Ammon's horn (tissue), 1 donor: ENCODE measurements around the gene TMEM117.

ENCODE experiments used
- DNase-seq: peaks from one replicate; pipeline ENCODE4 v3.0.0-alpha.2; 2016; ENCODE audit warnings: low spot score

TMEM117 gene

DNA sequence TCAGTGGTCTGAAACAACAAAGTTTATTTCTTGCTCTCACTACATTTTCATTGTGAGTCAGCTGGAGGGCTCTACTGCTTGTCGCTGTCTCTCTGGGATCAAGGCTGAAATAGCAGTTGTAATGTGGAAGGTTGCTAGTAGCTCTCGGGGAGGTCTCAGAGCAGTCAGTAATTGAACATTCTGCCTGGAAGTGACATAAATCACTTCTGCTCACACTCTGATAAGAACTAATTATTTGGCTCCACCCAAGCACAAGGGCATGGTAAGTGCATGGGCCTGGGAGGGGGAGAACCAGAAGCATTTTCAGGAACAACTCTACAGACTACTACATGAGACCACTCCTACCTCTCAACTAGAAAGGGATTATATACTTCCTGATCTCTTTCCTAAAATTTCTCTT, 128.2 kb downstream of the TMEM117 start:
- DNase-seq = no peak

DNA sequence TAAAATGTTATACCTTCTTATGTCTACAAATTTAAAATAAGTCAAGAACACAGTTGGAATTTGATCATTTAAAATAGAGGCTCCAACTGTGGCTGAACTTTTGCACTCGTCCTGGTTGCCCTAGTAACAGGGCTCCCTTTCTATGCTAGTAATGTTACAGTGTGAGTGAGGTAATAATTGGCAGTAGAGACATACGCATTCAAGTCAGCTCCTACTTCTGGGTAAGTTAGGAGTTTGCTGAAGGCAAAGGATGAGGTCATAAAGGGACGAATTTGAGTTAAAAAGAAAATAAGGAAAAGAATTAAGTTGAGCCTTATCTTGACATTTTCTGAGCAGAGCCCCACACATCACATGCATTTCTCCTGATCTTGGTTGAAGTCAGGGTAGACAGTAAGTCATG, 129.1 kb downstream of the TMEM117 start:
- no peak for DNase-seq

DNA sequence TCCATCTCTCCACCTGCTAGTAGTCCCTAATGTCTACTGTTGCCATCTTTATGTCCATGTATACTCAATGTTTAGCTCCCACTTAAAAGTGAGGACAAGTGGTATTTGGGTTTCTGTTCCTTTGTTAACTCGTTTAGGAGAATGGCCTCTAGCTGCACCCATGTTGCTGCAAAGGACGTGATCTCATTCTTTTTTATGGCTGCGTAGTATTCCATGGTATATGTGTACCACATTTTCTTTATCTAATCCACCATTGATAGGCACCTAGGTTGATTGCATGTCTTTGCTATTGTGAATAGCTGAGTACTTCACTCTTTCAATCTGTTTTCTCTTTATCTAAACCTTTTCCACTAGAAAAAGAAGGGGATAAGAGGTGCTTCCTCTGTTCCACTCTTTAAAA, 130.0 kb downstream of the TMEM117 start:
- no peak for DNase-seq

DNA sequence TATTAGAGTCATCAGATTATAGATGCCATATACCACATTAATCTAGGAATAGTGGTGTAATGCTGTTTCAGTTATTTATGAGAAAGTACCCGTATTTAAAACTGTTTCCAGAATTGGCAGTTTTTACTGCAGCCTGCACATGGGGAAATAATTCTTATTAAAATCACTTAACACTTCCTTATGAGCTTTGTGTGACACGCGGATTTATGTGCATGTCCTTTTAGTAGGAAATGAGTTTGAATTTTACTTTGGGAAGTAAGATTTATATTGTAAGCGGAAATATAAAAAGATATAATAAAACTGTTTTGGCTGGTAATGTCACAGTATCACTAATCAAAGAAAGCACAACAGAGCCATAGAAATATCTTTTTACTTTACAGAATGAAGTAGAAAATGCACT, 132.9 kb downstream of the TMEM117 start:
- DNase-seq = no peak

DNA sequence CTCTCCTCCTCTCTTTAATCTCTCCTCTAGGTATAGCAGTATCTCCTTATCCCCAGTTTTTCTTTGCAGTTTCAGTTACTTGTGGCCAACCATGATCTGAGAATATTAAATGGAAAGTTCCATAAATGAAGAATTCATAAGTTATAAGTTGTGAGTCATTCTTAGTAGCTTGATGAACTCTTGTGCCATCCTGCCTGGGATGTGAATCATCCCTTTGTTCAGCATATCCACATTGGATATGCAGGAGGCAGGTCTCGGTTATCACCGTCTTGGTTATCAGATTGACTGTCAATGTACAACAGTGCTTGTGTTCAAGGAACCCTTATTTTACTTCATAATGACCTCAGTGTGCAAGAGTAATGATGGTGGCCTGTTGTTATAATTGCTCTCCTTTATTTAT, 134.0 kb downstream of the TMEM117 start:
- DNase-seq = no peak

DNA sequence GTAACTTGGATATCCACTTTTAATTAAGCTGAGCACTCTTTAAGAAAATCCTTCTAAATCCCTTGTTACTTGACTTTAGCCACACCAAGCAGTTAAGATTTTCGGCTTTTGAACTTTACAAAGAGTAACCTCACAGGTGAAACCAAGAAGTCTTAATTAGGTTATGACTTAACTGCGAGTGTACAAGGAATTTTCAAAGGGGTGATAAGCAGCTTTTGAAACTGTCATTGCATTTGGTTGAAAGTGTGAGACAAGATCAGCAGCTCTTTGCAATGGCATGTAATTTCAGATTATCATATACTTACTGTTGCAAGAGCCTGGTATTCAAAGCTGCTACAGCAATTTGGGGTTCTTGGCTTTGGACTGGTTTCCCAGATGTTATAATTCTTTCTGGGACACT, 137.5 kb downstream of the TMEM117 start:
- no peak for DNase-seq

DNA sequence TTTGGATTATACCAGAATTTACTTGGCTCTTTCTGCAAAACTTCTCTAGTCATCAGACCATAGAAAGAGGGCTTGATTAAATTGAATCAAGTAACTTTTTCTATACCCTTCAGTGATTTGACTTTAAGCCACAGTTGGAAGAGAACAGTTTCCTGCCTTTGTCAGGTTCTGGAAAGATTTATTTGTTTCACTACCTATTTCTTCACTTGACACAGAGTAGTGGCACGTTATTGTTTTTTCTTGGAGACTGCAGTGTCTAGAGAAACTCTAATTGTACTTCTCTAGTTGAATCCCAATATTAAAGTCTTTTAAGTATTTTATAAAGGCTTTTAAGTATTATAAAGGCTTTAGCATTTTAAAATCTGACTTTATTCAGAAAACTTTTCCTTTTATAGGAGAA, 138.1 kb downstream of the TMEM117 start:
- DNase-seq = no peak

DNA sequence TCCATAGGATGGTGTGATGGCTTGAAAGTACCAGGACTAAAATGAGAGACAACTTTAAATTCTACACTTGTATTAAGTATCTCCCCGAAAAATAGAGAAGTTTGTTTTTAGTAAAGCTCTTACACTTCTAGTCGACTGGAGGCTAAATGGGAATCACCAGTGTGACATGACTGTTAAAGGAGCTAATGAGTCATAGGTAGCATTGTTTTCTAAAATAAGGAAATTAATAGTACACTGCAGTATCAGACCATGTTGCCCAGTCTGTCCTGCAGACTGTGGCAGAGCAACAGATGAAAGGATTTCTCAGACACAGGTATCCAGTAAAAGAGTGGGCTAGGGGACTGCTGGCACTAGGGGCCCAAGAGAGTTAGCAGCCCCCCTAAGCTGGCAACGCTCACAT, 140.1 kb downstream of the TMEM117 start:
- no peak for DNase-seq

DNA sequence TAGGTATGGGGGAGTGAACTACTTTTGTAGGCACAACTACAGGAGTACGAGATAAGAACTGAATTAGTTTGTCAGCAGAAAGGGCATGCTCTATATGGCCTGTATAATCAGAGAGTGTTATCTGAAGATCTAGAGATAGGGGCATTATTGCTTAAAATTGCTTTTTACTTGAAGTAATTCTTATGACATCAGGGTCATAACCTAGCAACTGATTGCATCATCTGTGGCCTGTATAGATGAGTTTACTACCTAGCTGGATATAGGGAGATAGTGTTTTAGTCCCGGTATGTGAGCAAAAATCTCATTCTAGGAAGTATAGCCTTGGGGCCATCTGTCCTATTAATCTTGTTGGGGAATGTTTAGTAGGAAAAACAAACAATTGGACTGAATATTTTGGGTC, 142.7 kb downstream of the TMEM117 start:
- no peak for DNase-seq

DNA sequence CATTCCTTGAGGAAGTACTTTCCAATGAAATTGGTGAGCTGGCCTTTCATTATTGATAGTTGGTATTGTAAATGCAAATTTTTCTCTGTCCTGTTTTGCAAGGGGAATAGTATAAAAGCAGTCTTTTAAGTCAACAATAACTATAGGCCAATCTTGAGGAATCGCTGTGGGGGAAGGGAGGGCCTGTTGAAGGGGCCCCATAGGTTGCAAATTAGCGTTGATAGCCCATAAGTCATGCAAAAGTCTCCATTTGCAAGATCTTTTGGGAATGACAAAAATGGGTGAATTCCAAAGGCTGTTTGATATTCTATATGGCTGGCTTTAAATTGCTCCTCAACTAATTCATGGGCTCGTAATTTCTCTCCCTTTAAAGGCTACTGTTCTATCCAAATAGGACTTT, 143.6 kb downstream of the TMEM117 start:
- no peak for DNase-seq

DNA sequence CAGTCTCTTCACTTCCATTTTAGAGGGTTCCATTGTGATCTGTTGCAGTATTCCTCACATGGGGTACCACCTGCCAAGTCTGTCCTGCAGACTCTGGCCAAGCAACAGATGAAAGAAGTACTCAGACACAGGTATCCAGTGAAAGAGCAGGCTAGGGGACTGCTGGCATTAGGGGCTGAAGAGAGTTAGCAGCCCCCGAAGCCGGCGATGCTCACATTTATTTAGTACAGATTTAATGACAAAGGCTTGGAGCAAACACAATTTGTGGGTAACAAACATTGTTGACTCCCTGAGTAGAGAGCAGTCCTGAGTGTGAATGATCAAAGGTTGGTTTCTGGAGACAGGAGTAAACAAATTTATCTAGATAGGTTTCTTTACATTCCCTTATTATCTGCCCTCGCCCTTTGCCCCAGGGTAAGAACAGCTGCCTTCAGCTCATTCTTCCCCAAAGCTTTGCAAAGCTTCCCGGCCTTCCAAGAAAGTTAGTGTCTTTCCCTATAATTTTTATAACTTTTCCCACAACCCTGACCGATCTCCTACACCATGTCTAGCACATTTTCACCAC, 144.8 kb downstream of the TMEM117 start:
- DNase-seq = no peak

DNA sequence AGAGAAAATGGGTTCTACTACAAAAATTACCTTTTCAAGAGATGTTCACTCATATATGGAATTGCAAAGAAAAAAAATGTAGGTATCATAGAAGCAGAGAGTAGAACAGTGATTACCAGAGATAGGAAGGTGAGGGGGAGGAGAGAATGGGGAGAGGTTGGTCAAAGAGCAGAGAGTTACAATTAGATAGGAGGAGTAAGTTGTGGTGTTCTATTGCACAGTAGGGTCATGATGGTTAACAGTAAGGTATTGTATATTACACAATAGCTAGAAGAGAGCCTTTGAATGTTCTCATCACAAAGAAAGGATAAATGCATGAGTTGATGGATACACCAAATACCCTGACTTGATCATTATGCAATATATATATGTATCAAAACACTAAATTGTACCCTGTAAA, 145.8 kb downstream of the TMEM117 start:
- no peak for DNase-seq

DNA sequence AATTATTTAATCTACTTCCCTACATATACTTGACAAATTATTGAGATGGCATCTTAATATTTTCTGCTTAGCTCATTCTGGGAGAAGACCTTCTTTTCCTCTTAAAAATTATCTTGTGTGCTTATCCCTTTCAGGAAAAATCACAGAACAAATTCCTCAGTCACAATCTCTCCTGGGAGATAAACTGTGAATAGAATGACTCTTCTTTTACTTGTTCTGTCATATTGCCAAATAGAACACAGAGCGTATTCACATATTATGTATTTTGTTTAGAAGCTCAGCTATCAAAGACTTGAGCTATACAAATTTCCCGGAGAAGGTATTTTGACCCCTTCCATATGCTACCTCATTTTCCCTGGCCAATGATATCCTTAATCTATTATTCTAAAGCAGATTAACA, 146.7 kb downstream of the TMEM117 start:
- no peak for DNase-seq

DNA sequence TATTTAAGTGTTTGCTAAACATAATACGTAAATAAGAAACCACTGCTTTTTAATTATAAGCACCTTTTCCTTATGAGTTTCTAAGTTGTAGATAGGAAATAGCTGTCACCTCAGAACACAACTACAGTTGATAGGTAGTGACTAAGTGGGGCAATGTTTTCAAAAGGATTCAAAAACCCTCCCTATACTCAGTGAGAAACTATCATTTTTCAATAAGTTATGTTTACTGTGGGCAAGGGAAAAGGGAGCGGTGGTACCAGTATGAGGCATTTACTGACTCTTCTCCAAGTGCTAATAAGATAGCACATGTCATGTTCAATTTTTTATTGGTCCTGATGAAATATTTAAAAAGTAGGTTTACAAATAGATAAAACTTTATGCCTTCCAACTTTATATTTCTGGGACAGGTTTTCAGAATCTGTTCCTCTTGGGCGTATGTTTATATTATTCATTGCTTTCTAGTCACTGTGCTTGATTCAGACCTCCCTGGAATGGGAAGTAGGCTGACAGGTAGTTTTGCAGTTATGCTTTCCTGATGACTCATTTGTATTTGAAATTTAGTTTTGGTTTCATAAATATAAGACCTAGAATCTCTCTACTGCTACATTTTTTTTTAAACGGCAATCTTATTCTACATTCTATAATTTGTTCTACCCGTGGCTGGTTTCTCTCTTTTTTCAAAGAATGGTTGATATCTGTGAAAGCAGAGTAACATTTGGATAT, 153.1 kb downstream of the TMEM117 start:
- DNase-seq = no peak

DNA sequence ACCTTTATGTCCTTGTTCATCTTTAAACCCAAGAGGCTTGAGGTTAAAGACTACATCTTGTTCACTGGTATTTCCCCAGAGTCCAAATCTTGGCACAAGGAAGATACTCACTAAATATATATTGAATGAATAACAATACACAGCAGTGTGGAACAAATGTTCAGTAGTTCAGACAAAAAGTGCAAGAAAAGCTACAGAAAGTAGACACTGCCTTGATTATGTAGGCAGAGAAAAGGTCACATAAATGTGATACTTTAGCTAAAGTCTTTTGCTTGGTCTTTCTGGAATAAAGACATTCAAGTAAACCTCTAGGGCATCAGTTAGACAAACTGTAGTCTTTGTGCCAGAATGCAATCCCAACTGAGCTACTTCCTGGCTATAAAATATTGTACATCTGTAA, 157.0 kb downstream of the TMEM117 start:
- DNase-seq = no peak

DNA sequence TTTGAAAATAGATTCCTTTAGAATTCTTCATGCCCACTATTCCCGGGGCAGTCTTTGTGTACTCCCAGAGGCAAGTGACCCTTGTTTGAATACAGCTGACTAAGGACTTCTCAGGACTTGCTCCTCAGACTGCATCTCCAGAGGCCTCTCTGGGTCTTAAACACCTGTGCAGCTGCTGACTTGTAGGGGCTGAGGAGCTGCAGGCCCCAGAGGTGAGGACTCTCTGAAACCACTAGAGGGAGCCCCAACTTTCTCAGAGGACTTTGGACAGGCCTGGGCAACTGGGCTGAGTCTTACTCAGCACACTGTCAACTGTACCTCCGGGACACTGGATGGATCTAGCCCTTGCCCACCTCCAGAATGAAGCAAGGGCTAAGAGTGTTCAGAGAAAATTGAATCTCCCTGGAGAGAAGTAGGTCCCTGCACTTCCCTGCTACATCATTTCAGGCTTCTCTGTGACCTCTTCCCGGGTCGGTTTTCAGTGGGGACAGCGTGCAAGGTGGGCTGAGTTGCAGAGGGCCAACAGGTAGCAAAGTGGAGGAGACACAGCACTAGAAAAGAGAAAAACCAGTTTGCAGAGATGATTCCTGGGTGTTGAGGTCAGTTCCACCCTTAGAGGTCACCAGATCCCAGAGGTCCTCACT, 164.6 kb downstream of the TMEM117 start:
- no peak for DNase-seq

DNA sequence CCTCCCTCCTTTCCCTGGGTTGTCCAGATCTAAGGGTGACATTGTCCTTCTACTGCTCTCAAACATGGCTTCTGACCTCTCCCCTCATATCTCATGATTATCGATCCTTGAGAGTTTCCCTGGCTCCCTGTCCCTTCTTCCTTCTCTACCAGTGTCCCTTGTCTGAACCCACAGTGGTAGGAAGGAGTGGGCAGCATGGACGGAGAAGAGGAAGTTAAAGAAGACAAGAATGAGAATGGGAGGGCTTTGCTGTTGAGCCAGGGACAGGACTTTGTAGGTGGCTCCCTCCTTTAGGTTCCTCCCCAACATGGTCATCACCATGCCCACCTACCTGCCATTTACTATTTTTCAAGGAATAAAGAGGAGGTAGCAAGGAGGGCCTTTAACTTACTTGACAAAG, 166.7 kb downstream of the TMEM117 start:
- no peak for DNase-seq

DNA sequence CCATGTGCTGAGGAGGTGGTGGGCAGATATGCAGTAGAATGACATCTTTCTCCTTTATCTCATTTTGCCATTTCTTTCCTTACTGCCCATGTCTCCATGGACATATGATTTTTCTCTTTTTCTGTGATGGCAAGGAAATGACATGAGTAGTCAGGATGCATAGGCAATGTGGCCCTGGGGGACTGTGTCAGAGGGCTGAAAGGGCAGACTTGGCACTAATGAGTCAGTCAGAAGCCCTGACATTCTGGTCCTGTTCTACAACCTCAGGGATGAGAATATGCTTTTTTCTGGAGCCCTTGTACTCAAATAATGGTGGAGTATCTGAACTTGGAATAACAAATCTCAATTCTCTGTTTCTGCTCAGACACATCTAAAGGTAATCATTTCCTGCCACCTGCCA, 167.8 kb downstream of the TMEM117 start:
- DNase-seq = no peak

DNA sequence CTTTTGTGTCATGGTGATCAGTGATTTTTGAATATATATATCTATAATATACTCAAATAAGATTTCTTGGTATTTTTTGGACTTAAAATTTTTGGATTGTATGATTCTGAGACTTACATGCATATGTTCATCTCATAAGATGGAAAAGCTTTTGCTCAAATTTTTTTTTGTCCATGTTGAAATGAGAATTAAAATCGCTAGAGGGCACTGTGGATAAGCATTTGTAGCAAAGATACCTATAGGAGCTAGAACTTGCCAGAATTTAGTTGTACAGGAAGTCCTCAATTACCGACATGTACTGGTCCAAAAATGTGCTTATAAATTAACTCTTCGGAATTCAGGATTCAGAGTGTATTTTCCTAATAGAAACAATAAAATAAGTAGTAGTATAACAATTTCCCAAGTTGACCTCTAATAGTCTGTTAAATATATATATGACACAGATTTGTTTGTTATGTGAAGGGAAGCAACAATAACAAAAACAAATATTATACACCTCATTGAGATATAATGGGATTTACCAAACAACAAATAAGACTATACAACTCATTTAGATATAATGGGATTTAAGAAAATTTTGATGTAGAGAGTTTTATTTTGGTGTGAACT, 179.6 kb downstream of the TMEM117 start:
- peak; percentile 58 for DNase-seq

DNA sequence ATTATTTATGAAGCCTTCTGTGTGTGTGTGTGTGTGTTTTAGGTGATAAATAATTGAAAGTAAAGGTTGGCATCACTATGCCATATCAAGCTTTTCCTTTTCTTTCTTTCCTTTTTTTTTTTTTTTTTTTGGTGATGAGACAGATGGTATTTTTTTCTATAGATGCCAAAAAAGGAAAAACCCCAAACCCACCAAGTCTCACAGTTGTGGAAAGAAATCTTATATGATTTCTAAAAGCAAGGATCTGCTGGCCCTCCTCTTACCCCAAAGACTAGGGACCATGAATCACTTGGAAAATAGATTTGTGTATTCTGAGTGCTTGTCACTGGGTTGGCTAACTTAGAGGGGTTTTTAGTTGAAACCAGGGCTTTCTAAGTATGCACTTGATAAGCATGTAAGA, 181.3 kb downstream of the TMEM117 start:
- no peak for DNase-seq

DNA sequence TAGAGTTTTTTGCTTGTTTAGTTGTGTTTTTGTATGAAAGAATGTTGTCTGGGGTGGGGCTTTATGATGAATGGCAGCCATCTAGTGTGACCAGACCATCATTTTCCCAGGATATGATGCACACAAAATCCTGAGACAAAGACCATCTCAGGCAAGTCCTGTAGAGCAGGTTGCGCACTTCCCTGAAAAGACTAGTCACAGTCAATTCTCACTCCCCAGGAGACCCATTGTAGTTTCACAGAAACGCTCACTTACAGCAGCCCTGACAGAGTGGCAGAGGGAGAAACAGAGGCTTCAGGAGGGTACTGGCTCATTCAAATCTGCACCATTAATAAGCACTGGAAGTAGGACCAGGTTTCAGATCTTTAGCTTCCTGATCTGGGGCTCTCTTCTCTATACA, 183.2 kb downstream of the TMEM117 start:
- DNase-seq = no peak

DNA sequence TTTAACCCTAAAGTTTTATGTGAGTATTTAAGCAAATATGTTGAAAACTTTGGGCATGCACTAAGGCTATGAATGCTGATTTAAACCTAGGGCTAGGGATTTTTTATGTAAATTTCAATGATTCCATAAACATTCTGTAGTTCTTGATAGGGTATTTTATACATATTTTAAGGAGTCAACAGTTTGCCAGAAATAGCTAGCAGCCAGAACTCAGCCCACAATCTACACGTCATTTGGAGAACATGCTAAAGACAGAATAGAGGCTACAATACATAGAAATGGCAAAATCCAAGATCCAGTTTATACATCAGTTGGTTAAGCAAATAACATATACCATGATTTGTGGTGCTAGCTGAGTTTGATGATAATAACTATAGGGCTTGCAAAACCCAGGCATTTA, 184.7 kb downstream of the TMEM117 start:
- DNase-seq = no peak

DNA sequence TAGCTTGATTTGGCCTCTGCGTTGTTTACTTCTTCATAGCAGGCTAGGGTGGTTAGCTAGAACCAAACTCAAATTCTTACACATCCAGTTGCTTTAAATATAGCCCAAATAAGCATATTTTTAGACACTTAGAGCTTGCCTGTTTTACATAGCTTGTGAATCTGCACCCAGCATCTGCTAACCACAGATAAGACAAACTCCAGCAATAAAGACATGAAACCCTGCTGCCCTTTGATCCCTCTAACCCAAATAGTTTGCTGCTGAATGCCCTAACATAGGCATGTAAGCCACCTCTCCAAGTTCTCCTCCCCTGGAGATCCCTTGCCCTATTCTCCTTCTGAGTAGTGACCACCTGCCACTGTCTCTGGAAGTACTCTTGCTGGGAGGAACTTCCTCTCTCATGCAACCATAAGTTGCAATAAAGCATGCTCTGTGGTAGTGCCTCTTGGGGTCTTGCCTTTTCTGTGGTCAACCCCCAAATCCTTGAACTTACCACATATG, 185.6 kb downstream of the TMEM117 start:
- DNase-seq = no peak
